ENCODE results near the gene FBXO41.
"Not testable (repeated sequence)": the region's sequence is repeated elsewhere in the genome, so short reads cannot be mapped to it uniquely, and the experiment has no call there.

Gene FBXO41

GRCh38 chr2:73289304-73289703 lies 5.0 kb upstream of the FBXO41 start:
- DNase-seq, result no peak

DNA sequence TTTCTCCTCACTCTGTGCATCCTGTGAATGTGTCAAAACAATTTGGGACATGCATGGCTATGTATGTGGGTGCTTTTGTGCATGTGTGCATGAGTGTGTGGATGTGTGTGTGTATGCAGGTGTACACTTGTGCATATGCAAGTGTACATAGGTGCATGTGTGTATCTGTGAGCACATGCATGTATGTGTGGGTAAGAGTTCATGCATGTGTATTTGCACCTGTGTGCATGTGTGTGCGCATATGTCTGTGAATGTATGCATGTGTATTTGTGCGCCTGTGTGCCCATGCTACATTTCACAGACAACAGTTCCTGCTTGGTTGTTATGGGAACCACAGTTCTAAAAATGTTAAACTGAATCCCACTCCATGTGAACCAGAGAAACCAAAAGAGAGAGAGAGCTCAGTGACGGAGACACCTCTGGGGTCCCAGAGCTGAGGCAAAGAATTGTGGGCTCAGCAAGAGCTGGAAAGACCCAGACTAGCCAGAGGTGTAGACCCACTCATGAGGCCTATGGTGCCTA lies 1.9 kb upstream of the FBXO41 start:
- DNase-seq, result no peak

DNA sequence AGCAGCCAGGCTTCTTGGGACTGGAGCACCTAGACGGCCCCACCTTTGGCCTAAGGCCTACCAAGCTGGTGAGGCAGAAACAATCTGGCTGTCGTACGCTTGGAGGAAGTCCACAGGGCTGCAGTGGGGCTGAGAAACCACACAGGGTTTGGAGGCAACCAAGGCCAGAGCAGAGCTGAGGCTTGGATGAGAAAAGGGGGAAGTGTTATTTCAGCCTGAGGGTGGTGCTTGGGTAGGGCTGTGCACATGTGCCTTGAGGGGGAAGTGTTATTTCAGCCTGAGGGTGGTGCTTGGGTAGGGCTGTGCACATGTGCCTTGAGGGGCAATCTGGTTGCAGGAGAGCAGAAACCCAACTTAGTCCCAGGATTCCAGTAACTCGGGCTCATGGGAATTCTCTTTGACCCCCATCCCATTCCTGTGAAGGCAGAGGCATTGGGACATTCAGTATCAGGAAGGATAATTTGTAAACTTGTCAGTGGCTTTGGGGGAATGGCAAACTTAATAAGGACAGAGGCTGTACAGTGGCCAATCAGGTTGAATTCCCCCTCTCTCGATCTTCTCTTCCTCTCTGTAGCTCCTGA lies 971 bp upstream of the FBXO41 start:
- DNase-seq, result peak; percentile 13

DNA sequence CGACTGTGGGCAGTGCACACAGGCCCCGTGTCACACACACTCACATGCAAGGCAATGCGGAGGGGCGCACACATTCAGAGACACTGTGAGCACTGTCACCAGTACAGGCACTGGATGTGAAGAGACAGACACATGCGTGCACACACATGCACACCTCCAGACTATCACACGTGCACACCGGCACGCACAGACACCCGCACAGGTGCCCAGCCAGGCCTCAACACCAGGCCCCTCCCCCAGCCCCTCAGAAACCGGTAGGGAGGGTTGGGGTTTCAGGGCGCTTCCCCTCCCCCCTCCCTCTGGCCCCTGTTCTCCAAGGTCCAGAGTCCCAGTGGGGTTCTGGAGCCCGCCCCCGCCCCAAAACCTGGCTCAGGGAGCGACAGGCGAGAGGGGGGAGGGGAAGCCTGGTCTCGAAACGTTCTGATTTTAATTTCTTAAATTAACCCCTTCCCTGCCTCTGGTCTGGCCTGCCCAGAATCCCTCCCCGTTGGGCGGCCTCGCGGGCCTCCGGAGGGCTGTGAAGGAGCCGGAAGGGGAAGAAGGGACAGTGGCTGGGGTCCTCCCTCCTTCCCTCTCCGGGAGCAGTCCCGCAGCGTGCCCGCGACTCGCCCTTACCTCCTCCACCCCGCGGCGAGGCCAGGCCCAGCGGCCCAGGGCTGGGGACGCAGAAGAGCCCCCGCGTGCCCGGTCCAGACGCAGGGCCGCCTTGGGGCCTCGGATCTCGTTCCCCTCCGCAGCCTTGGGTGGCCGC lies 558 bp downstream of the FBXO41 start:
- no peak for DNase-seq

DNA sequence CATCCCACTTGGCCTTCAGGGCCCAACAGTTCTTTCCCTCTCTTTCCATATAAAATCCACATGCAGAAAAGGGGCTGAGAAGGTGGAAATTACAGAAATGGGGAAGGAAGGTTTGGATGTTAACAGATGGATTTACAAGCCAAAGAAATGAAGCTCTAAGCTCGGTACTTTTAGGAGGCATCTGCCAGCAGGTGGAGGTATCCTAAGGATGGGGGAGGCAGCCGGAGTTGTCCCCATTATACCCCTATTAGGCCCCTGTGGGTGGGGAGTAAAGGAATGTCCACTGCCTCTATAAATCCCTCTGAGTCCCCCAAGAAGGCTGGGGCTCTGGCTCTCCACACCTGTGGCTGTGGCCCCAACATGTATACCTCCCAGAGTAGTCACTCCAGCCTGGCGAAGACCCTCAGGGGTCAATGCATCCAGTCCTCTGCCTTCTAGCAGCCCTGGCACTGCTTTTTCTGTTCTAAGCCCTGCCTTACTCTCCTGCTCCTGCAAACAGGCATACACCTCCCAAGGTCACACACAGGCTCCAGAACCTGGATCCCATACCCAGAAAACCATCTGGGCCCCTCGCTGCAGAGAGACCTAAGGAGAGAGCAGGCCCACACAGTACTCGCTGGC lies 1.2 kb downstream of the FBXO41 start:
- no peak for DNase-seq

GRCh38 chr2:73281244-73281643 lies 3.0 kb downstream of the FBXO41 start:
- no peak for DNase-seq

DNA sequence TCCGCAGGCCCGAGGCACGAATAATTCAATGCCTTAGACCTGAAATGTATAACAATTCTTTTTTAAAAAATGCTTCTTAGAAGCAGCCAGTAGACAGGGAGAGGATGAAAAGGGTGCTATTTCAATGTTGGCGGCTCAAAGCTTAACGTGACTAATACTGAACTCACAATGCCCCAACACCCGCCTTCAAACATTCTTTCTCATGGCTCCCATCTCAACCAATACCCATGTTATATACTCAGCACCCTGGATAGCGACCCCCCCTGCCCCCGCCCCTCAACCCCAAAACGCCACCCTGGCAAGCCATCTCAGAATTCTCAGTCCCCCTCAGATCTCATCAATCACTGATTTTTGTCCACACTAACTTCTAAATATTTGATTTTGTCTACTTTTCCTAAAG lies 4.4 kb downstream of the FBXO41 start:
- DNase-seq, result no peak

DNA sequence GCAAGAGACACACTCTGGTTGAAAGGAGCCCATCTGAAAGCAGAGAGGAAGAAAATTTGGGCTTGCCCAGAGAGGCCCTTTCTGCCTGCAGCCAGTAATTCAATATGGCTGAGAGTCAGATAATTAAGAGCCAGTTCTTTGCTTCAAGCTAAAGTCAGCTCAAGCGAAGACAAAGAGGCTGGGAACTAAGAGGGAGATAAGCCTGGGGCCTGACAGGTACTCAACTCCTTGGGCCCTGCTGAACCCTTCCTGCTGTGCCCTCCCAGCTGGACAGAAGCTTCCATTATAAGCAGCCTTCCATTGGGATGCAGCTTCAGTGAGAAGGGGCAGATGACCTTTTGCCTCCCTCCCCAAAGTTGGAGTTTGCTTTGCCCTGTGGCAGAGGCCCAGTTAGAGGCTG lies 12.0 kb downstream of the FBXO41 start:
- no peak for DNase-seq

GRCh38 chr2:73269686-73270465 lies 14.4 kb downstream of the FBXO41 start:
- no peak for DNase-seq

GRCh38 chr2:73268830-73269685 lies 15.2 kb downstream of the FBXO41 start:
- DNase-seq, result peak; percentile 49

- DNase-seq, result no peak
Measured at GRCh38 chr2:73268366-73268829, 15.9 kb downstream of the FBXO41 start.

DNA sequence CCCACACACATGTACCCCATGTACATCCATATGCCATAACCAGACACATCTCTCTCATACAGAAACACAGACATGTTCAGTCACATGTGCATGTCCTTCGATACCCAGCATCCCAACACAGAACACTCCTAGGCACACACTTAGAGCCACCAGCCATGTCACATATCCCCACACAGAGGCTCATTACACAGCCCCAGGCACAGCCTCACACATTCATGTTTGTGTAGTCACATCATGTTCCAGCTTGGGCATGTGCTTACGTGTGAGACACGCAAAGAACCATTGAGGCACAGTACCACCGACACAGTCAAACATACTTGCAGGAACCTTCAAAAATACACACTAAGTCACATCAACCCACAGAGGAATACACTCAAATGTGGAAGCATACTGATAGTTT lies 17.3 kb downstream of the FBXO41 start:
- DNase-seq, result no peak

GRCh38 chr2:73266061-73266901 lies 18.0 kb downstream of the FBXO41 start:
- DNase-seq, result no peak

DNA sequence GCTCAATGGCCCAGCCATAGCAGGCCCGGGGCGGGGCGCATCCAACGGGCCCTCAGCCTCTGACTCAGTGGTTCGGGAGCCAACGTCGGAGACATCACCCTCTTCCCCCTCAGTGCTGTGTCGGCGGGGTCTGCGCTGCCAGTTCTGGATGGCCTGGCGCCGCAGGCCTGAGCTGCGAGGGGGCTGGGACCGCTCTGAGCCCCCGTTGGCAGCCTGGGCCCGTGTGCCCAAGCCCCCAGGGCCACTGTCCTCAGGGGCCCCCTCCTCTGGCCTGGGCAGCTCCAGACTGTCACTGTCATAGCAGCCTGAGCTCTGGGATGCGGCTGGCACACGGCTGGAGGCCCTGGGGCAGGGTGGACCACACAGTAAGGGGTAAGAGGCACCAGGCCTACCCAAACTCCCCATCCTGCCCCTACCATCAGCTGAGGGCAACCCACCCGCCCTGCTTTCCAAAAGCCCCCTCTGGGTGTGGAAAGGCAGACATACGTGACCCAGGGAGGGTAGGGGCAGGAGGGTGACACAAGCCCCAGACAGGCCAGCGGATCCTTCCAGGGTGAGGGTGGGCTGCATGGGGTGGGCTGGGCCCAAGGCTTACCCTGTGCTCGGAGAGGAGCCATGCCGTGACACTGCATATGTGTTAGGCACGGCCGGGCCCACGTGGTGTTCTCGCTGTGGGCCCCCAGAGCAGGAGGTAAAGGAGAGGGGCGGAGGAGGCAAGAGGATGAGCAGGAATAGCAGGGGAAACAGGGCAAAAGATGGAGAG lies 18.8 kb downstream of the FBXO41 start:
- DNase-seq, result no peak

GRCh38 chr2:73264783-73265182 lies 19.5 kb downstream of the FBXO41 start:
- DNase-seq, result no peak

GRCh38 chr2:73264332-73264606 lies 20.0 kb downstream of the FBXO41 start:
- DNase-seq, result no peak

DNA sequence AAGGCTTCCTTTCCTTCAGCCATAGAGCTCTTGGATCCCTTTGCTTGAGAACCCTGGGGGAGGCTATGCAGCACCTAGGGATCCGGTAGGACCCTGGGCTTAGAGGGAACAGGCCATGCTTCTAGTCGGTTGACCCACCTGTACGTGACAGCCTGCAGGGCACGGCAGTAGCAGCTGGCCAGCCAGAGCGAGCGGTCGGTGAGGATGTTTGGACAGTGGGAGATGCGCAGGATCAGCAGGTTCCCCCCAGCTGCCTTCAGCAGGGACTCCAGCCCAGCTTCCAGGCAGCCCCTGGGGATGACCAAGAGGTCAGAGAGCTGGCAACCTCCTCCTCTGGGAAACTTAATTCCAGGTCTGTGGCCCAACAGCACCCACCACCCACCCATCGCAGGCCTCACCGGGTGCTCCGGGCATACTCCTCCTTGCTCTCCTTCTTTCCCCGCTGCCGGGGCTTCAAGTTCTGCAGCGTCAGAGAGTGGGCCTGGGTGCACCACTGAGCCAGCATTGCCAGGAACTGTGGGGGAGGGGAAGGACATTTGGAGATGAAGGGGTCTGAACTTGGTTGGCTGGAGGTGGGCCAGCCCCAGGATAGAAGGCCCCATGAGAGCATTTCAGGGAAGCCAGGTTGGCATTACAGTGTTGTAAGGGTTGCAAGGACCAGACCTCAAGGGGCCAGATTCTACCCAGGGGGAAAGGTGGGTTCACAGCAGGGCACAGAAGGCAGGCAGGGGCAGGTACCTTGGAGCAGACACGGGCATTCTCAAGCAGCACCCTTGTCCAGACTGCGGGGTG lies 20.5 kb downstream of the FBXO41 start:
- no peak for DNase-seq

- not testable (repeated sequence) for DNase-seq
Measured at GRCh38 chr2:73262691-73263429, 21.4 kb downstream of the FBXO41 start.

GRCh38 chr2:73262108-73262651 lies 22.1 kb downstream of the FBXO41 start:
- no peak for DNase-seq

Data from activated T-cell treated with anti-CD3 and anti-CD28 coated beads for 4 hours (primary cell).